GM19238 (cell line): ENCODE data around the gene ZNF710.

Source experiments
- DNase-seq: peaks from one replicate; pipeline ENCODE4 v3.0.0; 2011; ENCODE audit warnings: low spot score; ENCODE audit not compliant: insufficient read length

Gene ZNF710

DNA sequence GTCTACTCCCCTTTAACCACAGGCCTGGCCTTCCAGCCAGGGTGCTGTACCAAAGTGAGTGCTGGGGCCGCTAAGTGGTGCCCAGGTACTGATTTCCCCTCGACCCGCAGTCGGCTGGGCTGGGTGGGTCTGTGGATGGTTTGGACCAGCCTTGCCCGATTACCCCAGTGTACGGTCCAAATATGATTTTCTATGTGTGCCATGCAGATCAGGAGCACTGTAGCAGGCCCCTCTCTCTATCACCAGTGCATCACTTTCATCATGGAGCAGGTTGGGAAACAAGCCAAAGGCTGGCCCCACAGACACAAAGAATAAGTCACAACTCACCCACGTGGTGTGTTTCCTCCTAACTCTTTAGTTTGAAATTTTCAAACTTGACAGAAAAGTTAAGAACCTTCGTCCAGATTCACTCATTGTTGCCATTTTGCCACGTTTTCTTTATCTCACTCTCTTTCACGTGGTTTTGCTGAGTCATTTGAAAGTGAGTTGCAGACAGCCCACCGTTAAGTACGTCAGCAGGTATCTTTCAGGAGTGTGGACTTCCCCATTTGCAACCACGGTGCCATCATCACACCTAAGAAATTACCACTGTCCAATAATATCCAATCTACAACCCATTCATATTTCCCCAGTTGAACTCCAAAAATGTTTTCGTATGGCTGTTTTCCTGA is 37.0 kb downstream of the ZNF710 start:
- DNase-seq, result peak; percentile 46

DNA sequence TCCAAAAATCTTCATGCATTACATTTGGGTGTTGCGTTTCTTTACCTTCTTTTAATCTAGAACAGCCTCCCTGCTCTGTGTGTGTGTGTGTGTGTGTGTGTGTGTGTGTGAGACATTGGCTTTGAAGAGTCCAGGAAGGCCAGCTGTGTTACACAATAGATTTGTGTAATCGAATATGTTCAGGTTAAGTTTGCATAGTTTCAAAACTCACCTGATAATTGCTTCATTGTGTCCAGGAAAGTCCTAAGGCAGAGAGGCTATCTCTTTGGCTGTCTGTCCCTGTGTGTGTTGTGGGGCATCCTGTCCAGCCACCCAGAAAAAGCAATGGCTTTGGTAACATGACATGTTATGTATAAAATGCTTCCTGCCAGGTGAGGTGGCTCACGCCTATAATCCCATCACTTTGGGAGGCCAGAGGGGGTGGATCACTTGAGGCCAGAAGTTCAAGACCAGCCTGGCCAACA is 37.5 kb downstream of the ZNF710 start:
- DNase-seq, result no peak

DNA sequence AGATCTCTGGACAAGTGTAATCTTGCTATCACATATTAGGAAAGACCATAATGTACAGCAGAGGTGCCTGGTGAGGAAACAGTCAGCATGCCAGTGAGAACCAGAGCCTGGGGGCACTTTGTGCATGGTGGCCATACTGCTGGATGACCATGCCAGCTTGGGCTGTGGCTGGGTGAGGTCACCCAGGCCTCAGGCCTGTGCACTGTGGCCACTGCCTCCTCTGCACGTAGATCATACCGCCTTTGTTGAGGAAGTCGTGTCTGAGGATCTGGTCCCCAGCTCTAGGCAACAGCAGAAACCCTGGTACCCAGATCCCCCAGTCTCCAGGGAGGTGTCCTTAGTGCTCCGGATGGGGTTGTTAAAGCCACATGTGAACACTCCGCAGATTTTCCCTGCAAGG is 38.9 kb downstream of the ZNF710 start:
- DNase-seq, result no peak

DNA sequence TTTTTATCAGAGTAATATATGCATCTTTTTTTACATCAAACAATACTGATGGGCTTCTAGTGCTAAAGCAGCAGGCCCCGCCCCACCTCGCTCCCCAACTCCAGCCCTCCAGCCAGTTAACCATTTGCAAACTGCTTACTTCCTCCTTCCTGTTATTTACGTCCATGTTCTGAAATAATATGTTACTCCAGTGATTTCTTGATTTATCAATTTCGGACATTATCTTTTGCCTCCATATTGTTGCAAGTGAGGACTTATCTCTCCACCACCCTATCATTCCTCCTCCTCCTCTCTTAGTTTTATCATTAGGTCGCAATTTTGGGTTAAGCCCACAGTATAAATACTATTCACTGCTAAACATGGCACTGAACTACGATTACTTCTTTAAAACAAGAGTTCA is 39.5 kb downstream of the ZNF710 start:
- no peak for DNase-seq

DNA sequence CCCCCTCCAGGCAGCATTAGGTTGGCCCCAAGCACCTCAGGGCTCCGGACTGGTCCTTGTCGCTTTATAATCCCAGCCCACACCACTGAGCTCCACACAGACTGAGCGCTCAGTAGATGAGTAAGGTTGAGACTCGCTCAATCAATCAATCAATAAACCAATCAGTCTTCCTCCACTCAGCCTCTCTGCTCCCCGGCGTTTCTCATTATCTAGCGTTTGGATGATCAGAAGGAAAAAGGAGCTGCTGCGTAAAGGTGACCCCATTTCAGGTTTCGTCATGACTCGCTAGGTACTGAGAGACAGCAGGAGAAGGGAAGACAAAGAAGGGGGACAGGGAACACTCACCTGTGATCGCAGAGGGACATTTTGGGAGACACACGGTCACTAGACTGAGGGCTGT is 41.2 kb downstream of the ZNF710 start:
- DNase-seq, result no peak

DNA sequence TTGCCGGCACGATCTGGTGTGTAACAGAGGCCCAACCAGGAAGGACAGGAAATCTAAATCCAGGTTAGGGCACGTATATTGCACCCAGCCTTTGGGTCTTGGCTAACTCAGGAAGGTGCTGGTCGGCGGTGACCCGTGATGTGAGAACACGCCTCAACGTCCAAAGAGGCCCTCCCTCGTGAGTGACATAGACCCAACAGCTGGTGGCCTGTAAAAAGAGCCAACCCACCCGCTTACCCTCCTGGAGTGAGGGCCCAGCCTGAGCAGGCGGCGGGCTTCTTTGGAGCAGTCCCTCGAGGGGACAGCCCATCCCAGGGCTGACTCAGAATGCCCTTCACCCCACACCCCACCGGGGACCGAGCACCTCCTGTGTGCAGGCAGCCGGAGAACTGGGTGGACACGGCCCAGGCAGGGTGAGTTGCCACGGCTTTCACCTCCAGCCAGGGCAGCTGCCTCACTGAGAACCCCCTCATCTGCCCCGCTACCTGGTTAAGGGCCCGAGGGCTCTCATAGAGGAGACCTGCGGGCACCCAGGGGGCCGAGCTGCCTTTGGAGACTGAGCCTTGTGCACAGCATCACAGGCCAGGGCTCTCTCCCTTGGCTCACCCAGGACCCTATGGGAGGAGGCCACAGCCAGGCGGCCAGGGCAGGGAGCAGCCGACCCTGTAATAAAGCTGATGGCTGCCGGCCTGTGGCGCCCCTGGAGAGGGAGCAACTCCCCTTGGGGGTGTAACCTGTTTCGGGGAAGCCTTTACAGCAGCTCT is 41.8 kb downstream of the ZNF710 start:
- DNase-seq, result no peak

DNA sequence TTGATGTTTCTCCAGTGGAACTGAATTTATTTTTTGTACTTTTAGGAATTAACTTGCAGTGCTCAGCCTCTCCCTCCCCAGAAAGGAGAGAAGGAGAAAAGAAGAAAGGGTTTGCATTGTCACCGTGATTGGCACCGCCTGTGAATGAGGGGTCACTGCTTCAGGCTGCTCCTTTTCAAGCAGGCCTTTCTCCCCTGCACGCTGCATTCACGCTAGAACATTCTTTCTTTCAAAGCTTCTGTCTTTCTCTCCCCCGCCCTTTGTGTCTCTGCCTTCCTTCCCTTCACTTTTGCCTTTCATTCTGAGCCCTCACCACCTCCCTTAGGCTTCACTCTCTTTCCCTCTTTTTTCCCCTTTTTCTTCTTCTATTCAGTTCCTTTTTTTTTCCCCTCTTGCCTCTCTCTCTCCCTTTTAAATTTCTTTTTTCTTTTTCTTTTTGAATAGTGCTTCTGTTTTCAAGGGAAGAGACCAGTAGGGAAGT is 42.4 kb downstream of the ZNF710 start:
- no peak for DNase-seq

DNA sequence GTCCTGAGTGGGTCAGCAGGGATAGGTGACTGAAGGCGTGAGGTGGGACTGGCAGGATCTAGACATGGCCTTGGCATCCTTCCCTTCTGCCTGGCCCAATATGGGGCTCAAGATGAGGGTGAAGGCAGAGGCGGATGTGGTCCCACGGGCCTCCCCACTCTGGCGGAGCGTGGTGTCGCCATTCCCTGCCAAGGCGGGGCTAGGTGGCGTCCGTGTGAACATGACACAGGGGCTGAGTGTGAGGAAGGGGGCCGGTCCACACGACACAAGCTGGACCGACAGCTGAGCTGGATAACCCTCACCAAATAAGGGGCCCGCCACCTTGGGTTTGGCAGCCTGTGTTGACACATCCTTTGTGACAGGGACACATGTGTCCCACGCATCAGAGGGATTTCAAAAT is 43.1 kb downstream of the ZNF710 start:
- no peak for DNase-seq

DNA sequence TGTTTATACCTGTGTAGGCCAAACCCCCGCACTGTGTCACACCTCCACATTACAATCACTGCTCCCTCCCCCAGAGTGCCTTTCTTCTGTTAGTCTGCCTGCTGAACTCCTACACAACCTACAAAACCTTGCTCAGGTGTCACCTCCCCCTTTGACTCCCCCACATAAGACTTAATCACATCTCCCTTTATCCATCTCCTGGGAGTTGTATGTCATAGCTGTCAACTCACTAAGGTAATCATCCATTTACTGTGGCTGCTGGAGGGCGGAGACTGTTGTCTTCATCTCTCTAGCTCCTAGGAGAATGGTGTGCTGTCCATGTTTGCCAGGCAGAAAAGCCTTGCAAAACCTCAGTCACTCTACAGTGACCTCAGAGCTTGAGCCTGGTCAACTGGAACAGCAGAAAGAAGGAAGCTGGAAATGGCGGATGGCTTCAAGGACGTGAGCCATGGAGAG is 43.8 kb downstream of the ZNF710 start:
- DNase-seq, result no peak

DNA sequence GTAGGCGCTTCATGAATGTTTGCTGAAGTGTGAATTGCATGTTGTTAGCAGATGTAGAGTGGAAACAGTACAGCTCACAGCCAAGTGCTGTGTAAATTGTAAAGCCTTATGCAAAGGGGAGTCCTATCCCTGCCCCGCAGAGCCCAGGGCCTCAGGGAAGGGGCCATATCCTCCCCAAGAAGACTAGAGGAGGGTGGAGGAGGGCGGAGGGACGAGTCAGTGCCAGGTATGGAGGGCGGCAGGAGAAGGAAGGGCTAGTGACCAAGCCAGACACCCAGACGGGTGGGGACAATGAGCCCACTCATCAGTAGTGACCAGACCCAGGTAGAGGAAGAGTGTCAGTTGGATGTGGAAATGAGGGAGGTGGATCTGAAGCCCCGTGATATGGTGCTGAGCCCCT is 45.2 kb downstream of the ZNF710 start:
- no peak for DNase-seq

DNA sequence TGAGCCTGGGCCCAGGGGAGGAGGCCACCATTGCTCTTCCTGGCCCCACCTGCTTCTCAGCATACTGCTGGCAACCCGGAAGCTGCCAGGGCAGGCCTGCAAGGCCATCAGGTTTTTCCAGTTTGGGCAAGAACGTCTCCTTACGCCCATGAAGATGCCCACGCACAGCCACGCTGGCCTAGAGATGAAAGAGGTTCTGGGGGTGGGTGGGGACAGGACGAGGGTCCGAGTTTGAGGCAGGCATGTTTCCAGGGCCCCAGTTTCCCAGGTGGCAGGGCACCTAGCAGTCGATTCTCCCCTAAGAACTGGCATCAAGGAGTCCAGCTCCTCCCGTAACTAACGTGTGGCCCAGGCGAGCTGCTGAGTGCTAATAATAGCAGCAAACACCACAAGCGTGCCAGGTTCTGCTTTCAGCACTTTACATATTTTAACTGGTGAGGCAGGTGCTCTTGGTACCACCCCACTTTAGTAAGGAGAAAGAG is 45.8 kb downstream of the ZNF710 start:
- DNase-seq, result peak; percentile 35

DNA sequence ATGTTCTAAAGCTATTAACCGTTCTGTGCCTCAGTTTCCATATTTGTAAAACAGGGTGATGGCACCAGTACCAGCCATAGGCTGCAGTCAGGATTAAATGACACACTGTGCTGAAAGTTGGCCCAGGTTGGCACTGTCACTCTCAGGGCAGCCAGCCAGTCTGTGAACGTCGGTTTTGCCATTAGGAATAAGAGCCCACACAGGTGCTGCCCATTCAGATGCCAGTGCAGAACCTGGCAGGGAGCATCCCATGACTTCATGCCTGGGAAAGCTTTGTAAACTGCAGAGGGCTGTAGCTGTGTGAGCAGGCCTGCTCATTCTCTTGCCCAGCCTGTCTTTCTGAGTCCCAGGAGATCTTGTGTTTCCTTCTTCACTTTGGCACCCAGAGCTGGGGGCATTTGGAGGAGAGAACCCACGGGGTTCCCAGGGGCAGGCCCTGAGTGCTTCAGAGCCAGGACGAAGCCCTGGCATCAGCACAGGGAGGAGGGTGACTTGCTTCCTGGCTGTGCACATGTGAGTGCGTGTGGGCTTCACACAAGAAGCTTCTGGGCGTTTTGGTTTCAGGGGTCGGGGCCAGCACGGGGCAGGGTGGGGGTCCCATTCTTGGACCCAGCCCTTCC is 46.9 kb downstream of the ZNF710 start:
- DNase-seq, result no peak

DNA sequence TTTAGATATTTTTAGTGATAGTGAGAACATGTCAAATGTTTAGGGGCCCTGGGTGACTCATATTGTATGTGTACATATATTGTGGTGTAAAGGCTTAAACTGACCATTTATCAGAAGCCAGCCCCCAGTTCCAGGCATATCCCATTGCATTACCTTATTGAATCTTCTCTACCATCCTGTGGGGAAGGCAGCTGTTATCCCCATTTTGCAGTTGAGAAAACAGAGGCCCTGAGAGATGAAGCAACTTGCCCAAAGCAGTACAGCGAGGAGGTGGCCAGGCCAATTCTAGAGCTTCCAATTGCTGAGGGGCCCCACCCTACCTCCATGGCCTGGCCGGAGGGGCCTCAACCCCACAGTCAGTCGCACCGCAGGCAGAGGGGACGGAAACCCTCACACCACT is 47.9 kb downstream of the ZNF710 start:
- no peak for DNase-seq

DNA sequence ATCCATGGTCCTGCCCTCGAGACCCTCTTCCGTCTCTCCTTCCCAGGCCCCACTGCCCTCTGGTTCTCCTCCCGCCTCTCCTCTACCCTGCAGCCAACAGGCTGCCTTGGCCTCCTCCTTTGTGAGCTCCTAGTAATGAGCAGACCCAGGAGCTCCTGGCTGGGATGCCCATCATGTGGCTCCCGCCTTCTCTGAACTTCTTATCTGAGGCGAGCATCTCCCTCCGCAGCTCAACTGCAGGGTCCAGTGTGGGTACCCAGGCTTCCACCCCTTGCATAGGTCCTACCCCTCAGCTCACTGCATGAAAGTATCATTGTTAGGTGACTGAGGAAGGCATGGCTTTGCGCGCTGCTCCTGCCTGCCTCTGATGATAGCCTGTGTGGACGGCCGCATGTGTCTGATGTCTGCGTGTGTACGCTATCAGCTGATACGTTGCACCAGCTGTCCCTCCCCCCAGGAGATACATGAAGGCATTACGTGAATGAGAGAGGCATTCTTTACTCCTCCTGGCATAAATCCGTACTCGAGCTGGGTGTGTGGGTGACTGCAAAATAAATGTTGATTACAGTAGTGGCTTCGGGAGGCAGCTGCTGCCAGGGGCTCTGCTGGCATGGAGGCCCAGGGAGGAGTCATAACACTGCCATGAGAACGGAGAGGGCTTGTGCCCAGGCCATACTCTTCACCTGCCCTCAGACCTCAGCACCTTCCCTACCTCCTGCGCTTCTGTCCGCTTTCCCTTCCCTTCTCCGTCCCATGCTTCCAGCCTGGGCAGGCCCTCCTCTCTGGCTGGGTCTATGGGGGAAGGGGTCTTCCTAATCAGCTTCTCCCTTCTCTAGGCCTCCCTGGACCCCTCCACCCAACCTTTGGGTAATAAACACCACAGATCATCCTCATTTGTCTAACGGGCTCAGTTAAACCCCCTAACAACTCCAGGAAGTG is 48.8 kb downstream of the ZNF710 start:
- no peak for DNase-seq

DNA sequence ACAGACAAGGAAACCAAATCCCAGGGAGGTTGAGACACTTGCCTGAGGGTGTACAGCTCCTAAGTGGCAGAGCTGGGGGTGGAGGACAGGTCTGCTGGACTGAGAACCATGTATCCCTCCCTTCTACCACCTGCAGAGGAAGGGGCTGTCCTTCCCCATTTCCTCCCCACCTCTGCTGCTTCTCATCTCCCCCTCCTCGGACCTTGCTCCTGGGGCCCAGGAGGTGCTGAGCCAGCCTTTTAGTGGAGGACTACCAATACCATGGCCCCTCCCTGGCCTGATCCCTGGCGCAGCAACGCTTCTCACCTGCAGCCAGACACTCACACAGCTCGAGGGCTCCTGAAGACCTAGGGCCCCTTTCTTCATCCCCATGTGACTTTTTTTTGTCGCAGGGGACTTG is 50.8 kb downstream of the ZNF710 start:
- DNase-seq, result no peak

DNA sequence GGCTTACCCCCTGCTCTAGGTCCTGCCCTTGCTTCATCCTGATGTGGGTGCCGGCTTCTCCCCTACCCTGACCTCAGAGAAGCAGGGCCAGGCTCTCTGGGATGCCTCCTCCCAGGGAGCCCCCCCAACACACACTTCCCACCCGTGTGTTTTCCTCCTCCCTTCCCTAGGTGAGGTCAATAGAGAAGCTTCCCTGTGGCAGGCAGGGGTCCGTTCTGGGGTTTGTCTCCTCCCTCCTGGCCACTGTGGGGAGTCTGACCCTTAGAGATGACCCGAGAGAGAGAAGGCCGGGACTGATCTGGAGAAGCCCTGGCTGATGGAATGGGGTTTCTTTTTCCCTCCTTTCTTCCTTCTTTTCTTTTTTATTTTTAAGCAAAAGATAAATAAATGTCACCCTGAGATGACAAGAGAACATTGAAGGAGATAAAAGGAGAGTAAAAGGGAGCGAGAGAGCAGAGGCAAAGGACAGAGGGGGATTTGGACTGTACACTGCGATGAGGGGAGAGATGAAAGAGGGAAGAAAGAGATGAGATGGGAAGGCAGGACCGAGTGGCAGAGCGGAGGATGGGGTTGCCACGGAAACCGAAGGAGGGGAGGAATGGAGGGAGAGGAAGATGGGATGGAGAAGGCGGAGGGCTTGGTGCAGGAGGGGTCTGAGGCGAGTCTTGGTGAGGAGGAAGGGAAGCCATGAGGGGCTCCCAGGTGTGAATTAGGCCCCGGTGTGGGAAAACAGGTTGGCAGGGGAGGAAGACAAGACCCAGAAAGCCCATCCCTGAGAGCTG is 52.8 kb downstream of the ZNF710 start:
- DNase-seq, result no peak

DNA sequence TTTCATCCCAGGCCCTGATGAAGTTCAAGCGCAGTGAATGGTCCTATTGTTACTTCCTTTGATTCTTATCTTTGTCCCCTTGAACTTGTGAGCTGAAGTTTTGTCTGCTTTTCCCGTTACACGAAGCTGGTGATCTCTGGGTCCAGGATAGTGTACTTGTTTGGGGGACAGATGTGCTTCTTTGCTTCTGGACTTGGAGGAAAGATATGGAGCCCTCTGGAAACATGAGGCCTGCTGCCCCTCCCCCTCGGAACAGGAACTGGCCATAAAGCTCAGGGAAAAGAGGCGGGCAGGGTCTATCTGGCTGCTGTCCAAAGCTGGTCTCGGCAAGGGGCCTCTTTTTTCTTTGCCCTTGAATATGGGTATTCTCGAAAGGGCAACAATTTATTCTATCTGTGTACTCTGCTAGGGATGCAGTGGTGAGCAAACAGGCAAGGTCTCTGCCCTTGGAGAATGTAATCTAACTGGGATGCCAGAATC is 53.5 kb downstream of the ZNF710 start:
- DNase-seq, result no peak

DNA sequence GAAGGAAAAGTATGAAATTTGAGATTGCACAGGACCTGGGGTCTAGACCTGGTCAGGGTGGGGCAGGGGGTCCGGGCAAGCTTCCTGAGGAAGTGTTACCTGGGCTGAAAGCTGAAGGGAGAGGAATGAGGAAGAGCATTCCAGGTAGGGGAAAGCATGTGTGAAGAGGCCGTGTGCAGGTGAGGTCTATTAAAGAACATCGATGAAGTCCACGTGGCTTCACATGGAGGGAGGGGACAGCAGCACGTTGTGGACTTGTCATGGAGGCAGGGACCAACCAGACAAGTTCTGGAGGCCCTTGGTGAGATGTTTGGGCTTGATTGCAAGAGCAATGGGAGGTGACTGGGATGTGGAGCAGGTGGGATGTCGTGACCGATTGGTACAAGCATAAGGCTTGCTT is 54.1 kb downstream of the ZNF710 start:
- DNase-seq, result no peak

DNA sequence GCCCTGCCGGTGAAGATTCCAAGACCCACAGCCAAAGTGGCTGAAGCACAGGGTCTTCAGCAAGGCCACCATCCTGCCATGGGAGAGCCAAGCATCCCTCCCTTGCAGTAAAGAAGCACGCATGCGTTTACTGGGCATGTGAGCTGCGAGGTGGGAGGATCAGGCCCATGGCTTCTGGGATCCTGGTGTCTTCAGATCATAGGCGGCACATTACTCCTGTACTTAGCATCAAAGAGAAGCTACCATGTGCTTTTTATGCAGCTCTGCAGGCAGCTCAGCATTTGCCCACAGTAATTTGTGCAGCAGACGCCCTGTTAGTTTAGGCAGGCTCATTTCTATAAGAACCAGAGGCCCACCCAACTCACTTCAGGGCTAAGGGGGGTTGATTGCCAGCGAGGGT is 55.4 kb downstream of the ZNF710 start:
- DNase-seq, result no peak

DNA sequence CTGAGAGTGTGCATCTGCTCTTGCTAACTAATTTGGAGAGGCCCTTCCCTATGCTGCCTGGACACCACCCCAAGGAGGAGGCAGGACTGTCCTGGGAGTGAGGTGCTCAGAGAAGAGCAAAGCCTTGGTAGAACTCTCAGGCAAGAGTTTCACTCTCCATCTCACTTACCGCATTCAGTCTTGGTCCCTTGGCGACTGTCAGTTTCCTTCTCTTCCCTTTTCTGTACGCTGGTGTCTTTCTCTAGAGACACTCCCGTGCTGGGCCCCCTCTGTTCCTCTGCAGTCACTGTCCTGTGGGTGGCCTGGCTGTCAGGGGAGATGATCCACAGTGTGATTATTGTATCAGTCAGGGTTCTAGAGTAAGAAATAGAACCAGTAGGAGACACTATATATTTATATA is 57.2 kb downstream of the ZNF710 start:
- DNase-seq, result peak; percentile 36
